MCF 10A (cell line): ENCODE data around the gene TFG. TPM values are rescaled to one million over a fixed set of nuclear protein-coding genes. Genes with fewer than 3 reads are reported as not detected.

Experiments
- BruUV-seq: library from RNA; stranded (reverse); fragments of 400-500 nt; replicated peaks from 2 replicates; lab custom pipeline; 2021; lab: Mats Ljungman, UMichigan
- CTCF ChIA-PET: fragments of 300-600 bp; sonication (Branson Sonifier 250); formaldehyde crosslinking; extraction: SDS; loops from one replicate; lab custom pipeline; 2021; ENCODE audit warnings: antibody characterized with exemption, inconsistent platforms; lab: Yijun Ruan, JAX
- POLR2A ChIA-PET: fragments of 300-600, 350-650 bp; sonication (Branson Sonifier 250); formaldehyde crosslinking; extraction: SDS; loops from one replicate; lab custom pipeline; 2020; ENCODE audit warnings: antibody characterized with exemption, inconsistent platforms; lab: Yijun Ruan, JAX
- DNase-seq: peaks from one replicate; pipeline ENCODE4 v3.0.0-alpha.2; 2018; ENCODE audit not compliant: unreplicated experiment
- H3K27ac Mint-ChIP-seq: one replicate; pipeline ENCODE4 v1.8.0; 2022; ENCODE audit warnings: mild to moderate bottlenecking, low read depth, mixed read lengths; ENCODE audit not compliant: unreplicated experiment
- H3K27me3 Mint-ChIP-seq: one replicate; pipeline ENCODE4 v1.8.0; 2022; ENCODE audit warnings: mixed read lengths; ENCODE audit not compliant: insufficient read depth, unreplicated experiment
- H3K36me3 Mint-ChIP-seq: one replicate; pipeline ENCODE4 v1.8.0; 2022; ENCODE audit warnings: mild to moderate bottlenecking, moderate library complexity, mixed read lengths; ENCODE audit not compliant: insufficient read depth, unreplicated experiment
- H3K4me1 Mint-ChIP-seq: one replicate; pipeline ENCODE4 v1.8.0; 2022; ENCODE audit warnings: mixed read lengths; ENCODE audit not compliant: insufficient read depth, unreplicated experiment
- H3K4me3 Mint-ChIP-seq: one replicate; pipeline ENCODE4 v1.8.0; 2022; ENCODE audit warnings: mild to moderate bottlenecking, moderate library complexity, mixed read lengths; ENCODE audit not compliant: unreplicated experiment
- H3K9me3 Mint-ChIP-seq: one replicate; pipeline ENCODE4 v1.8.0; 2022; ENCODE audit warnings: mixed read lengths; ENCODE audit not compliant: unreplicated experiment
- CTCF ChIP-seq: fragments of 200-600 bp; IDR thresholded peaks from one replicate; pipeline ENCODE4 v1.8.0; 2022; ENCODE audit warnings: antibody characterized with exemption, mild to moderate bottlenecking; ENCODE audit not compliant: unreplicated experiment
- intact Hi-C: fragments of 100-400 bp; cut with micrococcal nuclease; formaldehyde crosslinking; loops from 2 replicates; pipeline ENCODE4 v1.14.1; 2022
- total RNA-seq: library from RNA; stranded (reverse); gene quantifications from 2 replicates; pipeline ENCODE4 v1.2.3, GENCODE V29; 2022

Gene TFG
- total RNA-seq, 1 experiment from 2014 or later = 168 TPM

- DNase-seq = no peak
- H3K9me3 Mint-ChIP-seq = no peaks in the 10 kb centered on the region
- no peak for TF ChIP-seq CTCF
- intact Hi-C loops = no loop called here
- CTCF ChIA-PET = interaction anchor here (1.8 kb wide), 1 partner anchor 8 kb away, joined by 4 read pairs; no protein-coding TSS in a partner anchor
- no peak overlapping the region for H3K27ac Mint-ChIP-seq
- H3K4me3 Mint-ChIP-seq = no peak overlapping the region
- peaks cover 20% of the 10 kb centered on the region for H3K4me1 Mint-ChIP-seq
- POLR2A ChIA-PET = interaction anchor here (0.9 to 2.3 kb wide), 2 partner anchors 11 to 16 kb away, joined by 3 to 11 read pairs; partner anchors contain the start of gene TFG
- H3K27me3 Mint-ChIP-seq = no peaks in the 10 kb centered on the region
- no peaks in the 10 kb centered on the region for H3K36me3 Mint-ChIP-seq
- no TSS peak for BruUV-seq
These were observed 11.5 kb upstream of the TFG start for GRCh38 chr3:100697723-100698285.

DNA sequence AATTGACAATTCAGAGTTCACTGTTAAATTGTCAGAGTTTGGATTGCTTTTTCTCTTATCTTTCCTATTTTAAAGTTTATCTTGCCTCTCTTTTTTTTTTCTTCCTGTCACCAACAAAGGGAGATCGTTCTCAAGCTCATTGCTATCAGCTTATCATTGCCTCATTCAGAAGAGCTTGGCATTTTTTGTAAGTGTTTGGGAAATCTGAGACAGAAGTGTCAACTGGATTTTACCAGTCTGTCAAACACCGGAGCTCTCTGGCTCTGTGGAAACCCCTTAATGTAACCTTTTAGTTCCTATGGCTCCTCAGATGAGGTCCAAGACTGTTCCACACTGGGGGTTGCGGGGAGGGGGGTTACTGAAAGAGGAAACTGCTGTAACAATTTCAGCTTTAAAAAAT, 10.6 kb upstream of the TFG start:
- CTCF ChIA-PET = interaction anchor here (0.8 kb wide), 1 partner anchor 11 kb away, joined by 3 read pairs; no protein-coding TSS in a partner anchor
- no TSS peak for BruUV-seq
- no peaks in the 10 kb centered on the region for H3K36me3 Mint-ChIP-seq
- no peaks in the 10 kb centered on the region for H3K27me3 Mint-ChIP-seq
- no peak for DNase-seq
- H3K4me1 Mint-ChIP-seq = peaks cover 20% of the 10 kb centered on the region
- H3K27ac Mint-ChIP-seq = no peak overlapping the region
- TF ChIP-seq CTCF = no peak
- no peaks in the 10 kb centered on the region for H3K9me3 Mint-ChIP-seq
- no peak overlapping the region for H3K4me3 Mint-ChIP-seq
- intact Hi-C loops = no loop called here
- POLR2A ChIA-PET = interaction anchor here (0.9 to 1.4 kb wide), 2 partner anchors 11 to 15 kb away, joined by 3 read pairs; no protein-coding TSS in a partner anchor

DNA sequence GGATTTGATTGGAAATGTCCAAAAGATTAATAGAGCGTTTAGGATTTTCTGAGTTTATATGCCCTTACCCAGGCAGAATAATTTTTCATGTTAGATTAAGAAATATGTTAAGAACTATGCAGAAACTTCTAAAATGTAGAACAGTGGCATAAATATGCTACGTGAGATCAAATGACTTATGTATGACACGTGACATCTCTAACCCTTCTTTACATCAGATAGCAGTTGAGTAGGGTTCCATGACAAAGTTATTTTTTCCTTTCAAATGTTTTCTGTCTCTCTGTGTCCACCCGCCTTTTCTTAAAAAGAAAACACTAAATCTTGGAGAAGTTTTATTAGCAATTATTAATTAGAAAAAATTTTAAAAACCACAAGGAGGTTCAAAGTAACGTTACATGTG, 8.6 kb upstream of the TFG start:
- peaks cover 18% of the 10 kb centered on the region for H3K4me1 Mint-ChIP-seq
- TF ChIP-seq CTCF = no peak
- no peak overlapping the region for H3K27ac Mint-ChIP-seq
- no peaks in the 10 kb centered on the region for H3K9me3 Mint-ChIP-seq
- intact Hi-C loops = no loop called here
- no peaks in the 10 kb centered on the region for H3K36me3 Mint-ChIP-seq
- H3K27me3 Mint-ChIP-seq = no peaks in the 10 kb centered on the region
- H3K4me3 Mint-ChIP-seq = no peak overlapping the region
- POLR2A ChIA-PET = interaction anchor here (1.0 kb wide), 1 partner anchor 9 kb away, joined by 4 read pairs; no protein-coding TSS in a partner anchor
- no TSS peak for BruUV-seq
- CTCF ChIA-PET = no interaction called here
- DNase-seq = no peak

DNA sequence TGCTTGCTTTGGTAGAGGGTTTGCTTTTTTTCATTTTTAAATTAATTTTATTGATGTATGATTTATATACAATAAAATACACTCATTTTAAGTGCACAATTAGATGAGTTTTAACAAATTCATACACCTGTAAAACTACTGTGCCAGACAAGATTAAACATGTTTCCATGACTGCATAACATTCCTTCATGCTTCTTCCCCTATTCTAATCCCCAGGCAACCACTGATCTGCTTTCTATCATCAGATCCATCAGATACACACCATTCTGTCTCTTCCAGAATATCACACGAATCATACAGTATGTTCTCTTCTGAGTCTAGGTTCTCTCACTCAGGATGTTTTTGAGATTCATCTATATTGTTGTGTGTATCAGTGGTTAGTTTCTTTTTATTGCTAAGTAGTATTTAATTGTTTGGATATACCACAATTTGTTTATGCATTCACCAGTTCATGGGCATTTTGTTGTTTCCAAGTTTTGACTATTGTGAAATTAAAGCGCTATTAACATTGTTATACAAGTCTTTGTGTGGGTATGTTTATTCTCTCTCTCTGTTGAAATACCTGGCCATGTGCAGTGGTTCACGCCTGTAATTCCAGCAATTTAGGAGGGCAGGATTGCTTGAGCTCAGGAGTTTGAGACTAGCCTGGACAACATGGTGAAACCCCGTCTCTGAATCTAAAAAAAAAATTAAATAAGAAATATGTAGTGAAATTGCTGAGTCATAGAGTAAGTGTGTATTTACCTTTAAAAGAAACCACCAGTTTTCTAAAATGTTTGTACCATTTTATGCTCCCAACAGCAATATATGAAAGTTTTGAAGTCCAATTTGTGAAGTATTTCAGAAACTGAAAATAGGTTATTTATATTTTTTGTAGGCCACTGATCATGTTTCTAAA, 7.0 kb upstream of the TFG start:
- peak; percentile 23 for DNase-seq
- no TSS peak for BruUV-seq
- intact Hi-C loops = no loop called here
- Mint-ChIP-seq H3K27me3 (no peaks in the 10 kb centered on the region), H3K27ac (peak overlapping the region; percentile 92), H3K4me1 (peaks cover 15% of the 10 kb centered on the region), H3K36me3 (no peaks in the 10 kb centered on the region), H3K9me3 (no peaks in the 10 kb centered on the region), H3K4me3 (no peak overlapping the region)
- POLR2A ChIA-PET = interaction anchor here (1.1 kb wide), 2 partner anchors 9 to 35 kb away, joined by 3 to 6 read pairs; no protein-coding TSS in a partner anchor
- CTCF ChIA-PET = interaction anchor here (0.6 kb wide), 2 partner anchors 62 to 102 kb away, joined by 3 read pairs; no protein-coding TSS in a partner anchor
- TF ChIP-seq CTCF = no peak
